Measurements from ENCODE around the gene PAK5. TPM values are rescaled to one million over a fixed set of nuclear protein-coding genes. Genes with fewer than 3 reads are reported as not detected.

The PAK5 gene
- total RNA-seq, 1 donor from 2014 or later, result 0.17 TPM

GRCh38 chr20:9517297-9518162, 321.3 kb downstream of the PAK5 start:
- Histone ChIP-seq H3K36me3 (ENCODE audit: control insufficient read depth, insufficient read depth, low read length) (no peaks in the 10 kb centered on the region), H3K27me3 (ENCODE audit: control insufficient read depth, insufficient read depth, low read length) (peaks cover 47% of the 10 kb centered on the region), H3K4me3 (ENCODE audit: low read depth, low read length) (no peak overlapping the region)
- no peak for DNase-seq (ENCODE audit: low read depth)
- TF ChIP-seq CTCF (IDR thresholded peaks at IDR 0.05; ENCODE audit: insufficient read depth, low read length, poor library complexity, severe bottlenecking), result no peak

GRCh38 chr20:9516234-9516871, 322.5 kb downstream of the PAK5 start:
- no peaks in the 10 kb centered on the region for H3K36me3 ChIP-seq (ENCODE audit: control insufficient read depth, insufficient read depth, low read length)
- TF ChIP-seq CTCF (IDR thresholded peaks at IDR 0.05; ENCODE audit: insufficient read depth, low read length, poor library complexity, severe bottlenecking), result no peak
- DNase-seq (ENCODE audit: low read depth), result no peak
- no peak overlapping the region for H3K4me3 ChIP-seq (ENCODE audit: low read depth, low read length)
- peaks cover 49% of the 10 kb centered on the region for H3K27me3 ChIP-seq (ENCODE audit: control insufficient read depth, insufficient read depth, low read length)

- no peak for DNase-seq (ENCODE audit: low read depth)
- Histone ChIP-seq H3K36me3 (ENCODE audit: control insufficient read depth, insufficient read depth, low read length) (no peaks in the 10 kb centered on the region), H3K27me3 (ENCODE audit: control insufficient read depth, insufficient read depth, low read length) (peaks cover 50% of the 10 kb centered on the region), H3K4me3 (ENCODE audit: low read depth, low read length) (no peak overlapping the region)
- TF ChIP-seq CTCF (IDR thresholded peaks at IDR 0.05; ENCODE audit: insufficient read depth, low read length, poor library complexity, severe bottlenecking), result no peak
Measured at GRCh38 chr20:9515741-9516233, 323.1 kb downstream of the PAK5 start.

GRCh38 chr20:9515214-9515585, 323.7 kb downstream of the PAK5 start:
- no peak for DNase-seq (ENCODE audit: low read depth)
- Histone ChIP-seq H3K27me3 (ENCODE audit: control insufficient read depth, insufficient read depth, low read length) (peaks cover 54% of the 10 kb centered on the region), H3K4me3 (ENCODE audit: low read depth, low read length) (no peak overlapping the region), H3K36me3 (ENCODE audit: control insufficient read depth, insufficient read depth, low read length) (no peaks in the 10 kb centered on the region)
- TF ChIP-seq CTCF (IDR thresholded peaks at IDR 0.05; ENCODE audit: insufficient read depth, low read length, poor library complexity, severe bottlenecking), result no peak

GRCh38 chr20:9514461-9515213, 324.2 kb downstream of the PAK5 start, which contains the start of gene LAMP5:
TSS of gene LAMP5 (plus strand) at chr20:9514590. CDS start at chr20:9514853, 263 bp downstream.
- no peak for TF ChIP-seq CTCF (IDR thresholded peaks at IDR 0.05; ENCODE audit: insufficient read depth, low read length, poor library complexity, severe bottlenecking)
- Histone ChIP-seq H3K27me3 (ENCODE audit: control insufficient read depth, insufficient read depth, low read length) (peaks cover 59% of the 10 kb centered on the region), H3K4me3 (ENCODE audit: low read depth, low read length) (no peak within 1 kb of the TSS), H3K36me3 (ENCODE audit: control insufficient read depth, insufficient read depth, low read length) (no peaks in the 10 kb centered on the region)
- no peak for DNase-seq (ENCODE audit: low read depth)
